Breast epithelium (tissue), 3 donors: ENCODE results near the gene PCNX2.

ENCODE experiments used
- CTCF ChIP-seq, 3 donors: fragments of 450-650 bp; IDR thresholded peaks; one replicate each; pipeline ENCODE4 v1.5.1; 2016 to 2017; ENCODE audit warnings: antibody characterized with exemption in 3 of 3, mild to moderate bottlenecking in 3 of 3, moderate library complexity in 3 of 3
- POLR2AphosphoS5 ChIP-seq, 3 donors: sonication (generic); formaldehyde crosslinking; IDR thresholded peaks; one replicate each; pipeline ENCODE4 v1.6.1; 2017; ENCODE audit warnings: antibody characterized with exemption in 3 of 3

- TF ChIP-seq CTCF (IDR thresholded peaks at IDR 0.05) (no peak), POLR2AphosphoS5 (IDR thresholded peaks at IDR 0.05) (no peak)
These were observed 183.1 kb downstream of the PCNX2 start for GRCh38 chr1:233112186-233113008.
